ENCODE results near the gene ENO2.

DNA sequence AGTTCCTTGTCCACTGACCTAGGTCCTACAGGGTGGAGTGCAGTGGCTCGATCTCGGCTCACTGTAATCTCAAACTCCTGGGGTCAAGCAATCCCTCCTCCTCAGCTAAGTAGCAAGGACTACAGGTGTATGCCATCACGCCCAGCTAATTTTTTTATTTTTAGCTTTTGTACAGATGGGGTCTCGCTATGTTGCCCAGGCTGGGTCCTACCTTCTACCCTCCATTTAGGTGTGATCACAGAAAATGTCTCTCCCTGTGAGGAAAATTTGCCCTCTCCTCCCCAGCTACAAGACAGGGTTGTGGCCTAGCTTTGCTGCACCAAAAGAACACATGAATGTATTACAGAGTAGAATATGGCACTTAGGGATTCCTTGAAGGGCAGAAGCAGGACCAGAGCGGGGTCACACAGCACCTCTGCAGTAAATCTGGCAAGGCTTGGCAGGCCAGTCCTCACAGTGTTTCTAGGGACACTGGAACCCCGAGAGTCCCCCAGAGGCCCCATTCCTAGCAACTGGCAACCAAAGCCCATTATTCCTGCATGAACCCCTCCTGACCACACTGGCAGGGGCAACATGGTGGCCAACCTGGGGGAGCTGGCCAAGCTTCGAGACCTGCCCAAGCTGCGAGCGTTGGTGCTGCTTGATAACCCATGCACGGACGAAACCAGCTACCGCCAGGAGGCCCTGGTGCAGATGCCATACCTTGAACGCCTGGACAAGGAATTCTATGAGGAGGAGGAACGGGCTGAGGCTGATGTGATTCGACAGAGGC, 2.0 kb upstream of the ENO2 start:
- TF ChIP-seq, protein P1, sequence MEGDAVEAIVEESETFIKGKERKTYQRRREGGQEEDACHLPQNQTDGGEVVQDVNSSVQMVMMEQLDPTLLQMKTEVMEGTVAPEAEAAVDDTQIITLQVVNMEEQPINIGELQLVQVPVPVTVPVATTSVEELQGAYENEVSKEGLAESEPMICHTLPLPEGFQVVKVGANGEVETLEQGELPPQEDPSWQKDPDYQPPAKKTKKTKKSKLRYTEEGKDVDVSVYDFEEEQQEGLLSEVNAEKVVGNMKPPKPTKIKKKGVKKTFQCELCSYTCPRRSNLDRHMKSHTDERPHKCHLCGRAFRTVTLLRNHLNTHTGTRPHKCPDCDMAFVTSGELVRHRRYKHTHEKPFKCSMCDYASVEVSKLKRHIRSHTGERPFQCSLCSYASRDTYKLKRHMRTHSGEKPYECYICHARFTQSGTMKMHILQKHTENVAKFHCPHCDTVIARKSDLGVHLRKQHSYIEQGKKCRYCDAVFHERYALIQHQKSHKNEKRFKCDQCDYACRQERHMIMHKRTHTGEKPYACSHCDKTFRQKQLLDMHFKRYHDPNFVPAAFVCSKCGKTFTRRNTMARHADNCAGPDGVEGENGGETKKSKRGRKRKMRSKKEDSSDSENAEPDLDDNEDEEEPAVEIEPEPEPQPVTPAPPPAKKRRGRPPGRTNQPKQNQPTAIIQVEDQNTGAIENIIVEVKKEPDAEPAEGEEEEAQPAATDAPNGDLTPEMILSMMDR (conservative IDR thresholded peaks at IDR 0.05; ENCODE audit: low read length) = no peak
- no peak for TF ChIP-seq EZH2phosphoT487 (IDR thresholded peaks at IDR 0.05; ENCODE audit: borderline replicate concordance)
